Heart left ventricle (tissue), 16 donors: ENCODE measurements around the gene OR2D2. TPM values are rescaled to one million over a fixed set of nuclear protein-coding genes. Genes with fewer than 3 reads are reported as not detected.
"Not testable (repeated sequence)": the region's sequence is repeated elsewhere in the genome, so short reads cannot be mapped to it uniquely, and the experiment has no call there.

Experiments
- ATAC-seq, 4 donors: fragments of 200-7000 bp; cut with Tn5 transposase; one replicate each; pipeline ENCODE4 v1.9.1; 2020 to 2022; ENCODE audit warnings: moderate library complexity in 4 of 4, mild to moderate bottlenecking in 3 of 4, moderate number of reproducible peaks in 1 of 4
- DNase-seq, 5 donors: peaks; one replicate each; pipeline ENCODE4 v3.0.0-alpha.2; 2020
- H3K27ac ChIP-seq, 12 donors: fragments of 200-600 bp; sonication (generic) in 4 of 12; one replicate each; pipeline versions ENCODE4 v1.5.0 to v1.8.0; 2016 to 2022; ENCODE audit warnings: mild to moderate bottlenecking in 2 of 12
- H3K27me3 ChIP-seq, 9 donors: fragments of 200-600 bp; sonication (generic) in 2 of 9; one replicate each; pipeline versions ENCODE4 v1.5.1 to v1.8.0; 2016 to 2022; ENCODE audit warnings: mild to moderate bottlenecking in 3 of 9
- H3K36me3 ChIP-seq, 9 donors: fragments of 200-600 bp; sonication (generic) in 2 of 9; one replicate each; pipeline versions ENCODE4 v1.5.0 to v1.8.0; 2018 to 2022; ENCODE audit warnings: mild to moderate bottlenecking in 2 of 9
- H3K4me1 ChIP-seq, 12 donors: fragments of 200-600 bp; sonication (generic) in 4 of 12; one replicate each; pipeline versions ENCODE4 v1.5.0 to v1.8.0; 2016 to 2022; ENCODE audit warnings: mild to moderate bottlenecking in 3 of 12
- H3K4me3 ChIP-seq, 12 donors: fragments of 200-600 bp; sonication (generic) in 4 of 12; one replicate each; pipeline versions ENCODE4 v1.5.0 to v1.8.0; 2017 to 2022; ENCODE audit warnings: mild to moderate bottlenecking in 9 of 12, moderate library complexity in 4 of 12
- H3K9me3 ChIP-seq, 12 donors: fragments of 200-600 bp; sonication (generic) in 4 of 12; one replicate each; pipeline versions ENCODE4 v1.5.0 to v1.8.0; 2016 to 2022; ENCODE audit warnings: mild to moderate bottlenecking in 1 of 12
- CTCF ChIP-seq, 12 donors: fragments of 200-600 bp; sonication (generic) in 4 of 12; IDR thresholded peaks; one replicate each; pipeline versions ENCODE4 v1.5.0 to v1.8.0; 2018 to 2022; ENCODE audit warnings: antibody characterized with exemption in 12 of 12, mild to moderate bottlenecking in 5 of 12
- POLR2A ChIP-seq, 2 donors: fragments of 450-650 bp; IDR thresholded peaks; one replicate each; pipeline ENCODE4 v1.6.1; 2017; ENCODE audit warnings: antibody characterized with exemption in 2 of 2, mild to moderate bottlenecking in 2 of 2, moderate library complexity in 2 of 2
- WGBS, 4 donors: extraction: QIAGEN DNeasy Blood & Tissue Kit in 2 of 4; methylation state at CpG; one replicate each; pipeline versions ENCODE4 v1.1.5 to v1.1.7; 2013 to 2018; 5-methylcytosine and 5-hydroxymethylcytosine counted together
- intact Hi-C, 10 donors: fragments of 100-400 bp; cut with DNase I; formaldehyde crosslinking; loops; one replicate each; pipeline versions ENCODE4 v1.11.1 to v1.14.2; 2022
- polyA plus RNA-seq, 2 donors: library from polyadenylated mRNA; stranded (reverse); fragments of 200-250 nt; gene quantifications; one replicate each; pipeline ENCODE4 v1.2.3, GENCODE V29; 2013
- total RNA-seq, 9 donors: library from RNA; depleted of rRNA in 2 of 9; stranded (reverse); fragments of >200 nt in 2 of 9; fragmentation: NEBNext Ultra II Directional in 3 of 9; extraction: Animal tissue kit (Norgen Biotek cat#: 25700) in 3 of 9; gene quantifications; one replicate each; pipeline versions ENCODE4 v1.1.0 to v1.2.4, GENCODE V29; 2016 to 2023
- donor health status: ischemic (EF 13 %, LVEDD 7.1; RV severe dilation, severe dysfunction).
- donor health status: healthy with polysubstance abuse.
- donor health status: DM: no; HTN: yes; CAD: no.
- donor health status: DM: no; HTN: no; CAD: no.
- donor health status: ischemic (EF 25% LVEDD 6.9; RV normal size, moderate dysfunction).
- donor health status: ischemic (EF 25% LVEDD 5.7; RV mildly dilated, moderate dysfunction).
- donor health status: healthy.
- donor health status: DM: yes; HTN: yes; CAD: no.
- donor health status: ischemic (EF 35%, LVEDD 5.7; RV mildly dilated, moderate dysfunction).
- donor health status: nonischemic (EF 11% LVEDD 7.7; RV severe dilation, severe dysfunction).
- donor health status: DM: yes; HTN: yes; CAD: no.
- donor health status: PGD.
- donor health status: ischemic (EF 29% LVEDD 5.4; RV normal size, mild dysfunction).
- donor health status: nonischemic (EF 23%, LVEDD 6.1; RV moderate dilation, normal function).

The OR2D2 gene
- total and polyA plus RNA-seq, 11 donors = not detected

GRCh38 chr11:6862961-6863360 is 29.3 kb downstream of the OR2D2 start, which contains the start of gene OR10A2:
OR10A2 (plus strand) TSS chr11:6863057; CDS start chr11:6869755, 6,698 bp downstream.
- H3K9me3 ChIP-seq = no peaks in the 10 kb centered on the region
- TF ChIP-seq CTCF (IDR thresholded peaks at IDR 0.05) (no peak), POLR2A (IDR thresholded peaks at IDR 0.05) (no peak)
- WGBS, 4 donors = 25 to 51% (median 46%) methylated on average over 1 of the region's 1 CpG
- H3K4me3 ChIP-seq = no peak within 1 kb of the TSS
- H3K36me3 ChIP-seq = no peaks in the 10 kb centered on the region
- H3K27ac ChIP-seq = no peak within 1 kb of the TSS
- H3K27me3 ChIP-seq = no peaks in the 10 kb centered on the region
- intact Hi-C loops = no loop called here
- H3K4me1 ChIP-seq = no peaks in the 10 kb centered on the region
- ATAC-seq (peak in 2 of 4 donors; percentile 43 to 57), DNase-seq (peak in 2 of 5 donors; percentile 12 to 31)

- ATAC-seq = no peak
- TF ChIP-seq POLR2A (IDR thresholded peaks at IDR 0.05) = no peak
- TF ChIP-seq CTCF (IDR thresholded peaks at IDR 0.05) = no peak
- Histone ChIP-seq H3K4me1 (no peaks in the 10 kb centered on the region), H3K36me3 (no peaks in the 10 kb centered on the region), H3K9me3 (peaks cover 0 to 15% (median 0%) of the 10 kb centered on the region in 12 donors), H3K27me3 (no peaks in the 10 kb centered on the region), H3K4me3 (no peak overlapping the region), H3K27ac (no peak overlapping the region)
- intact Hi-C loops = no loop called here
- WGBS, 4 donors = 63 to 74% (median 67%) methylated on average over 3 of the region's 3 CpGs
- DNase-seq = no peak
Measured at GRCh38 chr11:6856871-6857270, 35.4 kb downstream of the OR2D2 start.

GRCh38 chr11:6855971-6856541 is 36.2 kb downstream of the OR2D2 start:
- Histone ChIP-seq H3K27ac (no peak overlapping the region), H3K4me3 (no peak overlapping the region), H3K27me3 (no peaks in the 10 kb centered on the region), H3K36me3 (no peaks in the 10 kb centered on the region), H3K4me1 (no peaks in the 10 kb centered on the region), H3K9me3 (peaks cover 0 to 15% (median 0%) of the 10 kb centered on the region in 12 donors)
- DNase-seq (no peak), ATAC-seq (no peak)
- intact Hi-C loops = no loop called here
- TF ChIP-seq CTCF (IDR thresholded peaks at IDR 0.05) = no peak
- no peak for TF ChIP-seq POLR2A (IDR thresholded peaks at IDR 0.05)
- 12 to 40% (median 30%) methylated on average over 1 of the region's 1 CpG for WGBS, 4 donors

- H3K9me3 ChIP-seq = peaks cover 0 to 15% (median 0%) of the 10 kb centered on the region in 12 donors
- H3K27ac ChIP-seq, DNase-seq, H3K4me3 ChIP-seq, ATAC-seq, H3K4me1 ChIP-seq, H3K27me3 ChIP-seq, H3K36me3 ChIP-seq, intact Hi-C loops: not testable (repeated sequence)
- WGBS, 4 donors = 94 to 96% (median 95%) methylated on average over 6 of the region's 6 CpGs
Measured at GRCh38 chr11:6854801-6855200, 37.5 kb downstream of the OR2D2 start.

- Histone ChIP-seq H3K27me3 (peaks cover 0 to 4% (median 0%) of the 10 kb centered on the region in 9 donors), H3K4me1 (no peaks in the 10 kb centered on the region), H3K27ac (no peak overlapping the region), H3K4me3 (no peak overlapping the region), H3K9me3 (peaks cover 0 to 15% (median 0%) of the 10 kb centered on the region in 12 donors), H3K36me3 (no peaks in the 10 kb centered on the region)
- intact Hi-C loops = no loop called here
- ATAC-seq (no peak), DNase-seq (no peak)
- no peak for TF ChIP-seq POLR2A (IDR thresholded peaks at IDR 0.05)
- TF ChIP-seq CTCF (IDR thresholded peaks at IDR 0.05) = no peak
- WGBS, 4 donors = 77 to 87% (median 84%) methylated on average over 2 of the region's 2 CpGs
Measured at GRCh38 chr11:6850526-6850925, 41.8 kb downstream of the OR2D2 start.
